HCT116 (cell line): ENCODE results near the gene CHD3. TPM values are rescaled to one million over a fixed set of nuclear protein-coding genes. Genes with fewer than 3 reads are reported as not detected.

Experiments
- ATAC-seq: fragments of 200-7000 bp; cut with Tn5 transposase; 2 replicates; pipeline ENCODE4 v1.9.1; 2020; ENCODE audit warnings: mild to moderate bottlenecking, moderate library complexity
- BruUV-seq: library from RNA; stranded (reverse); fragments of 400-500 nt; replicated peaks from 2 replicates; lab custom pipeline; 2021; lab: Mats Ljungman, UMichigan
- CTCF ChIA-PET: fragments of 300-600 bp; sonication (Branson Sonifier 250); formaldehyde crosslinking; loops from one replicate; lab custom pipeline; 2021; ENCODE audit warnings: antibody characterized with exemption; lab: Charles Lee
- POLR2A ChIA-PET: fragments of 300-600, 350-600 bp; sonication (Branson Sonifier 250); formaldehyde crosslinking; loops from one replicate; lab custom pipeline; 2021; ENCODE audit warnings: antibody characterized with exemption; lab: Charles Lee
- RAD21 ChIA-PET, 2 experiments: fragments of 300-600 bp; sonication (Branson Sonifier 250); formaldehyde crosslinking; loops; one replicate each; lab custom pipeline; 2023; ENCODE audit warnings: low total read pairs in 2 of 2; ENCODE audit not compliant: uncharacterized antibody in 2 of 2, unreplicated experiment in 2 of 2, low non-redundant PET in 1 of 2; lab: Charles Lee
- DNase-seq: peaks from one replicate; pipeline ENCODE4 v3.0.0-alpha.2; 2010; ENCODE audit warnings: low read depth, low spot score
- H2AFZ ChIP-seq: fragments of 200-600 bp; shearing (Covaris generic), sonication (generic); 2 replicates; pipeline ENCODE4 v1.6.1; 2017; ENCODE audit warnings: low read depth, mixed run types, mixed read lengths, antibody characterized with exemption, low read length; ENCODE audit not compliant: poor library complexity, severe bottlenecking
- H3K27ac ChIP-seq: 2 replicates; pipeline ENCODE4 v1.5.1; 2012; ENCODE audit warnings: low read depth, low read length
- H3K27me3 ChIP-seq: fragments of 200-600 bp; sonication (generic); 2 replicates; pipeline ENCODE4 v1.6.1; 2016; ENCODE audit warnings: mixed run types, low read length, mixed read lengths; ENCODE audit not compliant: insufficient read depth
- H3K36me3 ChIP-seq, 2 experiments: fragments of 200-500 bp in 1 of 2; fragments of 200-600 bp in 1 of 2; sonication (Bioruptor generic) in 1 of 2; sonication (generic) in 1 of 2; 2 replicates each; pipeline versions ENCODE4 v1.5.1 to v1.6.1; 2014 to 2016; ENCODE audit warnings: low read length in 2 of 2, inconsistent platforms in 1 of 2, mixed read lengths in 1 of 2, mixed run types in 1 of 2; ENCODE audit not compliant: insufficient read depth in 2 of 2, control insufficient read depth in 1 of 2
- H3K4me1 ChIP-seq, 2 experiments: fragments of 200-600 bp in 1 of 2; sonication (generic) in 1 of 2; 2 replicates each; pipeline versions ENCODE4 v1.5.1 to v1.6.1; 2012 to 2017; ENCODE audit warnings: low read length in 2 of 2, inconsistent platforms in 1 of 2, mild to moderate bottlenecking in 1 of 2, mixed read lengths in 1 of 2, mixed run types in 1 of 2, moderate library complexity in 1 of 2; ENCODE audit not compliant: insufficient read depth in 2 of 2, control insufficient read depth in 1 of 2
- H3K4me2 ChIP-seq: fragments of 200-600 bp; sonication (generic); 2 replicates; pipeline ENCODE4 v1.6.1; 2017; ENCODE audit warnings: mixed run types, low read length, mixed read lengths
- H3K4me3 ChIP-seq, 2 experiments: fragments of 200-600 bp in 1 of 2; sonication (generic) in 1 of 2; replicated peaks in 1 of 2; 2 replicates each; pipeline ENCODE4 v1.5.1; 2011 to 2016; ENCODE audit warnings: low read length in 2 of 2, control low read depth in 1 of 2, low read depth in 1 of 2, mild to moderate bottlenecking in 1 of 2, mixed read lengths in 1 of 2, mixed run types in 1 of 2
- H3K79me2 ChIP-seq: fragments of 200-600 bp; sonication (generic); 2 replicates; pipeline ENCODE4 v1.6.1; 2017; ENCODE audit warnings: mild to moderate bottlenecking, mixed run types, low read length, moderate library complexity, mixed read lengths; ENCODE audit not compliant: insufficient read depth
- H3K9ac ChIP-seq: fragments of 200-600 bp; sonication (generic); 2 replicates; pipeline ENCODE4 v1.6.1; 2016; ENCODE audit warnings: low read length, mixed read lengths
- H3K9me2 ChIP-seq: fragments of 200-600 bp; sonication (generic), shearing (Covaris generic); 2 replicates; pipeline ENCODE4 v1.6.1; 2017; ENCODE audit warnings: mixed run types, mild to moderate bottlenecking, moderate library complexity; ENCODE audit not compliant: insufficient read depth
- H3K9me3 ChIP-seq, 2 experiments: fragments of 200-500 bp in 1 of 2; fragments of 200-600 bp in 1 of 2; sonication (Bioruptor generic) in 1 of 2; sonication (generic) in 1 of 2; 2 replicates each; pipeline ENCODE4 v1.6.1; 2014 to 2017; ENCODE audit warnings: low read length in 2 of 2, mixed read lengths in 2 of 2, inconsistent platforms in 1 of 2, low read depth in 1 of 2, mild to moderate bottlenecking in 1 of 2, mixed run types in 1 of 2, moderate library complexity in 1 of 2; ENCODE audit not compliant: control insufficient read depth in 1 of 2, insufficient read depth in 1 of 2
- H4K20me1 ChIP-seq: fragments of 200-600 bp; sonication (generic), shearing (Covaris generic); 2 replicates; pipeline ENCODE4 v1.6.1; 2017; ENCODE audit warnings: mixed run types, mild to moderate bottlenecking, moderate library complexity; ENCODE audit not compliant: insufficient read depth
- CBX3 ChIP-seq: IDR thresholded peaks from 2 replicates; pipeline ENCODE4 v1.6.1; 2012; ENCODE audit warnings: low read depth
- ELF1 ChIP-seq: IDR thresholded peaks from 2 replicates; pipeline ENCODE4 v1.6.1; 2012; ENCODE audit warnings: low read depth, borderline replicate concordance
- POLR2A ChIP-seq: IDR thresholded peaks from 2 replicates; pipeline ENCODE4 v1.7.0; 2011; ENCODE audit warnings: borderline replicate concordance; ENCODE audit not compliant: insufficient read depth, insufficient read length; ENCODE audit errors: extremely low read depth
- POLR2AphosphoS5 ChIP-seq: IDR thresholded peaks from 2 replicates; pipeline ENCODE4 v1.6.1; 2011; ENCODE audit warnings: mild to moderate bottlenecking, low read depth, low read length, moderate library complexity
- RAD21 ChIP-seq: IDR thresholded peaks from 2 replicates; pipeline ENCODE4 v1.6.1; 2012; ENCODE audit warnings: low read depth, mild to moderate bottlenecking
- SP1 ChIP-seq: IDR thresholded peaks from 2 replicates; pipeline ENCODE4 v1.6.1; 2012; ENCODE audit warnings: low read depth
- TCF7L2 ChIP-seq: IDR thresholded peaks from 2 replicates; pipeline ENCODE4 v1.7.0; 2011; ENCODE audit warnings: borderline replicate concordance, inconsistent platforms; ENCODE audit not compliant: insufficient read depth, insufficient read length; ENCODE audit errors: extremely low read depth
- ZFX ChIP-seq: fragments of 450-650 bp; IDR thresholded peaks from 2 replicates; pipeline ENCODE4 v1.6.1; 2017
- ZNF274 ChIP-seq: fragments of 200-500 bp; sonication (Bioruptor generic); IDR thresholded peaks from 2 replicates; pipeline ENCODE4 v1.6.1; 2014; ENCODE audit warnings: mild to moderate bottlenecking, low read depth, low read length, inconsistent platforms
- intact Hi-C: fragments of 100-400 bp; cut with micrococcal nuclease; formaldehyde crosslinking; loops from 2 replicates; pipeline ENCODE4 v1.10.0; 2022
- total RNA-seq: library from RNA; stranded (reverse); gene quantifications from one replicate; pipeline ENCODE4 v1.2.1, GENCODE V29; 2021; ENCODE audit not compliant: unreplicated experiment
- TF ChIP-seq, protein P1 (sequence below), 3 experiments: fragments of 200-600 bp in 1 of 3; sonication (generic) in 1 of 3; IDR thresholded peaks in 2 of 3; conservative IDR thresholded peaks in 1 of 3; 2 replicates each; pipeline ENCODE4 v1.5.1; 2012 to 2017; ENCODE audit warnings: low read depth in 2 of 3, low read length in 2 of 3, antibody characterized with exemption in 1 of 3, borderline replicate concordance in 1 of 3, control low read depth in 1 of 3, mild to moderate bottlenecking in 1 of 3, mixed read lengths in 1 of 3, mixed run types in 1 of 3, moderate library complexity in 1 of 3; ENCODE audit not compliant: insufficient read depth in 1 of 3
- TF ChIP-seq, protein P2 (sequence below): IDR thresholded peaks from 2 replicates; pipeline ENCODE4 v1.6.1; 2011; ENCODE audit warnings: mild to moderate bottlenecking, low read length, moderate library complexity; ENCODE audit not compliant: insufficient replicate concordance; ENCODE audit errors: extremely low read depth
- TF ChIP-seq, protein P3 (sequence below): IDR thresholded peaks from 2 replicates; pipeline ENCODE4 v1.6.1; 2012

Gene CHD3
- total RNA-seq, 1 experiment from 2014 or later, result 54.8 TPM

DNA sequence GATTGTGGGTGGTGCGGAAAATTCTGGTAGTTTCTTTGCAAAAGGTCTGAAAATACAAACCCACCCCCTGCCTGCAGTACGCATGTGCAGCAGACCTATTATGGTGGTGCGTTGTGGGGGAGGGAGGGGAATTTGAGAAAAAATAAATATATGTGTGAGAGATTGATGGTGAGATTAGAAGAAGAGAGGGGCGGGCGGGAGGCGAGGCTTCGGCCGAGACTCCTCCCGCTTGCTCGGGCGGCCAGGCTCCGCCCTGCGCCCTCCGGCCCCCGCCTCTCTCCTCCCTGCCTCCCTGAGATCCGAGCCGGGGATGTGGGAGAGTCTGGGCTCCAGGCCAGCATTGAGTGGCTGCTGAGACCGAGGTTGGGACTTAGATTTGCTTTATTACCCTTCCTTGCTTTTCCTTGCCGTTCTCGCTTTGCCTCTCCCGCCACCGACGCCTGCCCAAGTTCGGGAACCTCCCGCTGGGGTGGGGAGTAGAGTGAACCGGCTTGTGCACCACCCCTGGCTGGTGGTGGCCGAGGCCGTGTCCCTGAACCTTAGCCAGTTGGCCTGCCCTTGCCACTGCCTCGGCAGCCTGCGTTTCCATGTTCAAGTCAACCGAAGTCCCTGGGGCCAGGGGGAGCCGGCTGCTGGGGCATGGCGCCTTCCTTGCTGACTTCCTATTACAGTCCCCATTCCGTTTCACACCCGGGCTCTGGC lies 956 bp upstream of the CHD3 start:
- TF ChIP-seq ZFX (peak; percentile 37; the same call in 1 of the 2 replicates), POLR2A (peak; percentile 59), POLR2AphosphoS5 (peak; percentile 86), ELF1 (no peak)
- TF ChIP-seq, all 23 proteins: peak for 3
- ATAC-seq, result peak; percentile 85
- Histone ChIP-seq H3K27me3 (no peaks in the 10 kb centered on the region), H3K79me2 (peaks cover 33% of the 10 kb centered on the region), H4K20me1 (no peaks in the 10 kb centered on the region), H3K36me3 (peaks cover 7 to 15% of the 10 kb centered on the region in 2 experiments; a peak in 2 of 4 replicates), H2AFZ (no peak overlapping the region), H3K9me2 (no peaks in the 10 kb centered on the region), H3K9ac (peak overlapping the region; percentile 86), H3K4me2 (peak overlapping the region; percentile 99), H3K4me3 (peak overlapping the region; percentile 56 to 82), H3K9me3 (no peaks in the 10 kb centered on the region), H3K27ac (peak overlapping the region; percentile 97), H3K4me1 (peaks cover 39 to 53% of the 10 kb centered on the region in 2 experiments)
- DNase-seq, result peak; percentile 84
- TSS peak; percentile 70 for BruUV-seq
- RAD21 ChIA-PET, result no interaction called here
- CTCF ChIA-PET, result no interaction called here
- intact Hi-C loops, result loop anchor here (1.0 to 2.0 kb wide), 2 partner anchors 30 to 53 kb away; partner anchors contain the start of genes KDM6B and NAA38
- POLR2A ChIA-PET, result no interaction called here

DNA sequence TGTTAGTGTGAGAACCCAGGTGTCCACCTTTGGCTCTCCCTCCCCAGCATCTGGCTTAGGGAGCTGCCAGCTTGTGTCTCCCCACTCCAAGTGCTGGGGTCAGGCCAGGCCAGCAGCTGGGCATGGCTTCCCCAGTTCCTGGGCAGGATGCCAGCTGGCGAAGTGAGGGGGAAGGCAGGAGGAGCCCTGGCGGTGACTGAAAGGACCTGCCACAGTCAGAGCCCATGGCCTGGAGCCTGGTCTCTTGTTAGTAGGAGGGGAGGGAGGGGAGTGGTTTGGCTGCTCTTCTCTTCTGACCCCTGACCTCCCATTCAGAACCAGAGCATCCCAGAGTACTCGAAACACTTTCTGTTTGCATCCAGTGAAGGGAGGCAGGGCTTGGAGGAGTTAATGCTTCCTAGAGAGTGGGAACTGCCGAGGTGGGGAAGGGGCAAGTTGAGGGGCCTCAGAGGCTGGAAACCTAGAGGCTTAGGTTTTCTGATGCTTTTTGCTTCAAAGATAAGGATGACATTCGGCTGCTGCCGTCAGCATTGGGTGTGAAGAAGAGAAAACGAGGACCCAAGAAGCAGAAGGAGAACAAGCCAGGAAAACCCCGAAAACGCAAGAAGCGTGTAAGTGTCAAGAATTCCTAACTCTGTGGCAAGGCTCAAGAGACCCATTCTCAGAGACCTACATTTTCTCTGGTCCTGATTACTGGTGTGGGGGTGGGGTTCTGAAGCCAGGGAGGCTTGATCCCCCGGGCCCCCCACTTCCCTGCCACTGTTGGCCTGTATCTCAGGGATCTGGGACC lies 772 bp downstream of the CHD3 start:
- Histone ChIP-seq H3K9ac (peak overlapping the region; percentile 77), H3K4me2 (peak overlapping the region; percentile 99), H3K9me3 (no peaks in the 10 kb centered on the region), H4K20me1 (no peaks in the 10 kb centered on the region), H3K27me3 (no peaks in the 10 kb centered on the region), H2AFZ (no peak overlapping the region), H3K9me2 (no peaks in the 10 kb centered on the region), H3K4me3 (peak overlapping the region in 1 of 2 experiments; percentile 82; a peak in 2 of 4 replicates), H3K4me1 (peaks cover 30 to 44% of the 10 kb centered on the region in 2 experiments), H3K79me2 (peaks cover 33% of the 10 kb centered on the region), H3K36me3 (peaks cover 14 to 15% of the 10 kb centered on the region in 2 experiments; a peak in 3 of 4 replicates), H3K27ac (peak overlapping the region; percentile 97)
- ChIA-PET RAD21 (no interaction called here), CTCF (interaction anchor here (1.0 kb wide), 1 partner anchor 101 kb away, joined by 4 read pairs; no protein-coding TSS in a partner anchor), POLR2A (no interaction called here)
- peak; percentile 74 for DNase-seq
- ATAC-seq, result peak; percentile 46
- BruUV-seq, result no TSS peak
- intact Hi-C loops, result no loop called here
- TF ChIP-seq RAD21 (no peak; the same call in 1 of the 2 replicates), SP1 (0 out of 2 replicates have a peak, but pooled peaks have one; percentile 36), POLR2AphosphoS5 (peak; percentile 50), TCF7L2 (peak; percentile 69), ZNF274 (no peak), CBX3 (no peak)
- TF ChIP-seq, protein P1, sequence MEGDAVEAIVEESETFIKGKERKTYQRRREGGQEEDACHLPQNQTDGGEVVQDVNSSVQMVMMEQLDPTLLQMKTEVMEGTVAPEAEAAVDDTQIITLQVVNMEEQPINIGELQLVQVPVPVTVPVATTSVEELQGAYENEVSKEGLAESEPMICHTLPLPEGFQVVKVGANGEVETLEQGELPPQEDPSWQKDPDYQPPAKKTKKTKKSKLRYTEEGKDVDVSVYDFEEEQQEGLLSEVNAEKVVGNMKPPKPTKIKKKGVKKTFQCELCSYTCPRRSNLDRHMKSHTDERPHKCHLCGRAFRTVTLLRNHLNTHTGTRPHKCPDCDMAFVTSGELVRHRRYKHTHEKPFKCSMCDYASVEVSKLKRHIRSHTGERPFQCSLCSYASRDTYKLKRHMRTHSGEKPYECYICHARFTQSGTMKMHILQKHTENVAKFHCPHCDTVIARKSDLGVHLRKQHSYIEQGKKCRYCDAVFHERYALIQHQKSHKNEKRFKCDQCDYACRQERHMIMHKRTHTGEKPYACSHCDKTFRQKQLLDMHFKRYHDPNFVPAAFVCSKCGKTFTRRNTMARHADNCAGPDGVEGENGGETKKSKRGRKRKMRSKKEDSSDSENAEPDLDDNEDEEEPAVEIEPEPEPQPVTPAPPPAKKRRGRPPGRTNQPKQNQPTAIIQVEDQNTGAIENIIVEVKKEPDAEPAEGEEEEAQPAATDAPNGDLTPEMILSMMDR (IDR thresholded peaks at IDR 0.05 in 2 of 3, conservative IDR thresholded peaks at IDR 0.05 in 1 of 3; ENCODE audit: borderline replicate concordance in 1 of 3, insufficient read depth in 1 of 3, low read depth in 2 of 3, low read length in 2 of 3), result peak in 2 of 3 experiments; percentile 49 to 56; a peak in 4 of 6 replicates
- TF ChIP-seq, protein P2, sequence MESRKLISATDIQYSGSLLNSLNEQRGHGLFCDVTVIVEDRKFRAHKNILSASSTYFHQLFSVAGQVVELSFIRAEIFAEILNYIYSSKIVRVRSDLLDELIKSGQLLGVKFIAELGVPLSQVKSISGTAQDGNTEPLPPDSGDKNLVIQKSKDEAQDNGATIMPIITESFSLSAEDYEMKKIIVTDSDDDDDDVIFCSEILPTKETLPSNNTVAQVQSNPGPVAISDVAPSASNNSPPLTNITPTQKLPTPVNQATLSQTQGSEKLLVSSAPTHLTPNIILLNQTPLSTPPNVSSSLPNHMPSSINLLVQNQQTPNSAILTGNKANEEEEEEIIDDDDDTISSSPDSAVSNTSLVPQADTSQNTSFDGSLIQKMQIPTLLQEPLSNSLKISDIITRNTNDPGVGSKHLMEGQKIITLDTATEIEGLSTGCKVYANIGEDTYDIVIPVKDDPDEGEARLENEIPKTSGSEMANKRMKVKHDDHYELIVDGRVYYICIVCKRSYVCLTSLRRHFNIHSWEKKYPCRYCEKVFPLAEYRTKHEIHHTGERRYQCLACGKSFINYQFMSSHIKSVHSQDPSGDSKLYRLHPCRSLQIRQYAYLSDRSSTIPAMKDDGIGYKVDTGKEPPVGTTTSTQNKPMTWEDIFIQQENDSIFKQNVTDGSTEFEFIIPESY, result no peak
- TF ChIP-seq, protein P3, sequence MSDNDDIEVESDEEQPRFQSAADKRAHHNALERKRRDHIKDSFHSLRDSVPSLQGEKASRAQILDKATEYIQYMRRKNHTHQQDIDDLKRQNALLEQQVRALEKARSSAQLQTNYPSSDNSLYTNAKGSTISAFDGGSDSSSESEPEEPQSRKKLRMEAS, result peak; percentile 25; the same call in 1 of the 2 replicates
